ENCODE results near the gene NHLRC2. TPM values are rescaled to one million over a fixed set of nuclear protein-coding genes. Genes with fewer than 3 reads are reported as not detected.

Gene NHLRC2
- total and polyA plus RNA-seq, 2 of the 13 experiments (the other 11 are each of a cell fraction or from before 2014, with no cell fraction given): 7.6 to 12.7 TPM

GRCh38 chr10:113965683-113966082 is 111.2 kb downstream of the NHLRC2 start:
- no peaks in the 10 kb centered on the region for H4K20me1 ChIP-seq (ENCODE audit: insufficient read depth, low read length)
- FAIRE-seq (no peak), ATAC-seq (no peak), DNase-seq (ENCODE audit: low spot score) (no peak)
- no peak overlapping the region for H3K27ac ChIP-seq (ENCODE audit: extremely low read length, insufficient read depth, low read length)
- H3K36me3 ChIP-seq (replicated peaks in 1 of 2; ENCODE audit: control insufficient read depth in 1 of 2, insufficient read depth in 2 of 2, low read length in 2 of 2): no peaks in the 10 kb centered on the region
- H3K4me3 ChIP-seq (replicated peaks in 1 of 3; ENCODE audit: insufficient read depth in 1 of 3, low read depth in 2 of 3, low read length in 3 of 3): no peak overlapping the region
- TF ChIP-seq KLF16 (CRISPR knock-in tag; IDR thresholded peaks at IDR 0.05) (no peak), CEBPB (IDR thresholded peaks at IDR 0.05; ENCODE audit: borderline replicate concordance, low read depth, low read length) (0 out of 2 replicates have a peak, but pooled peaks have one; percentile 10)
- no peaks in the 10 kb centered on the region for H3K9me3 ChIP-seq (ENCODE audit: low read length)
- 70% methylated on average over 5 of the region's 5 CpGs for WGBS (ENCODE audit: low lambda C conversion rate)
- no TSS peak for BruUV-seq (replicated peaks)
- ChIA-PET POLR2A (no interaction called here), CTCF (ENCODE audit: low intra/inter-chr PET ratio, low total read pairs) (no interaction called here)
- peaks cover 16% of the 10 kb centered on the region for H3K4me1 ChIP-seq (ENCODE audit: insufficient read depth, low read length)
- no peak overlapping the region for H2AFZ ChIP-seq (ENCODE audit: low read length)
- in situ Hi-C loops (cut with HindIII; ENCODE audit: extremely low pct_ligation_motif_present, low pct_unique_long_range_greater_than_20kb) (no loop called here), intact Hi-C loops (cut with micrococcal nuclease; ENCODE audit: unreplicated experiment) (no loop called here)
- H3K27me3 ChIP-seq (ENCODE audit: control insufficient read depth in 1 of 2, insufficient read depth in 2 of 2, low read length in 2 of 2): no peaks in the 10 kb centered on the region; a peak in 1 of 5 replicates
- H3K79me2 ChIP-seq (ENCODE audit: insufficient read depth, low read length): no peaks in the 10 kb centered on the region
- H3K4me2 ChIP-seq (ENCODE audit: low read depth, low read length): no peak overlapping the region
- H3K9ac ChIP-seq (ENCODE audit: insufficient read depth, low read depth, low read length): no peak overlapping the region

Small RNAs within 50 kb of the gene (small RNA-seq; reads per million reads assigned to genes)
- gene RF00560 (ENCODE audit: insufficient read depth in 2 of 3, insufficient read length in 3 of 3, low read depth in 2 of 3, low replicate concordance in 1 of 3): 0 reads per million in 3 experiments

Other genes with a start within 250 kb of the NHLRC2 start
- not detected in 2 replicates for gene NRAP, start 190.6 kb upstream of the NHLRC2 start, total RNA-seq (2016; rRNA removed; fragmentation: Illumina TruSeq; extraction: Trizol)
- gene NRAP, start 190.6 kb upstream of the NHLRC2 start, polyA plus RNA-seq (2011; rRNA removed): not detected in 2 replicates
- 39.3 and 64.6 TPM in 2 replicates for gene CASP7, start 174.7 kb upstream of the NHLRC2 start, total RNA-seq (2016; rRNA removed; fragmentation: Illumina TruSeq; extraction: Trizol)
- gene CASP7, start 174.7 kb upstream of the NHLRC2 start, polyA plus RNA-seq (2011; rRNA removed): 11.9 and 12.2 TPM in 2 replicates
- gene PLEKHS1, start 103.0 kb upstream of the NHLRC2 start, total RNA-seq (2016; rRNA removed; fragmentation: Illumina TruSeq; extraction: Trizol): not detected in 2 replicates
- not detected in 2 replicates for gene PLEKHS1, start 103.0 kb upstream of the NHLRC2 start, polyA plus RNA-seq (2011; rRNA removed)
- gene DCLRE1A, start 579 bp upstream of the NHLRC2 start, total RNA-seq (2016; rRNA removed; fragmentation: Illumina TruSeq; extraction: Trizol): 19.6 and 32.5 TPM in 2 replicates
- 5.0 and 6.2 TPM in 2 replicates for gene DCLRE1A, start 579 bp upstream of the NHLRC2 start, polyA plus RNA-seq (2011; rRNA removed)
- 0.07 TPM in 1 of 2 replicates, not detected in the other for gene ADRB1, start 189.2 kb downstream of the NHLRC2 start, total RNA-seq (2016; rRNA removed; fragmentation: Illumina TruSeq; extraction: Trizol)
- gene ADRB1, start 189.2 kb downstream of the NHLRC2 start, polyA plus RNA-seq (2011; rRNA removed): not detected in 2 replicates